ENCODE results near the gene SMIM24. TPM values are rescaled to one million over a fixed set of nuclear protein-coding genes. Genes with fewer than 3 reads are reported as not detected.

SMIM24 gene
- total and polyA plus RNA-seq, 2 experiments from 2014 or later = 0.22 to 0.63 TPM

- no peak for TF ChIP-seq CTCF (IDR thresholded peaks at IDR 0.05; ENCODE audit: low read depth, low read length)
- Histone ChIP-seq H3K4me3 (no peak overlapping the region), H3K36me3 (no peaks in the 10 kb centered on the region), H3K4me1 (ENCODE audit: low read depth) (peaks cover 32% of the 10 kb centered on the region), H3K27ac (no peak overlapping the region), H3K9me3 (ENCODE audit: low read depth) (no peaks in the 10 kb centered on the region), H3K27me3 (peaks cover 44% of the 10 kb centered on the region)
- DNase-seq (ENCODE audit: low read depth in 1 of 2, low spot score in 1 of 2) = no peak
Measured at GRCh38 chr19:3459965-3460582, 20.3 kb downstream of the SMIM24 start.

- no peaks in the 10 kb centered on the region for H3K9me3 ChIP-seq (ENCODE audit: low read depth)
- H3K27me3 ChIP-seq = peaks cover 39% of the 10 kb centered on the region
- H3K36me3 ChIP-seq = no peaks in the 10 kb centered on the region
- H3K4me3 ChIP-seq = no peak overlapping the region
- no peak for TF ChIP-seq CTCF (IDR thresholded peaks at IDR 0.05; ENCODE audit: low read depth, low read length)
- DNase-seq (ENCODE audit: low read depth in 1 of 2, low spot score in 1 of 2) = peak; percentile 60 to 96
- H3K27ac ChIP-seq = no peak overlapping the region
- peaks cover 32% of the 10 kb centered on the region for H3K4me1 ChIP-seq (ENCODE audit: low read depth)
Measured at GRCh38 chr19:3459089-3459881, 21.0 kb downstream of the SMIM24 start.

GRCh38 chr19:3458229-3459088, 21.9 kb downstream of the SMIM24 start:
- Histone ChIP-seq H3K36me3 (peaks cover 3% of the 10 kb centered on the region), H3K27me3 (peaks cover 30% of the 10 kb centered on the region), H3K4me1 (ENCODE audit: low read depth) (peaks cover 24% of the 10 kb centered on the region), H3K4me3 (no peak overlapping the region), H3K27ac (no peak overlapping the region), H3K9me3 (ENCODE audit: low read depth) (no peaks in the 10 kb centered on the region)
- no peak for TF ChIP-seq CTCF (IDR thresholded peaks at IDR 0.05; ENCODE audit: low read depth, low read length)
- DNase-seq (ENCODE audit: low read depth in 1 of 2, low spot score in 1 of 2) = peak in 1 of 2 donors; percentile 39

- H3K9me3 ChIP-seq (ENCODE audit: low read depth) = no peaks in the 10 kb centered on the region
- peaks cover 19% of the 10 kb centered on the region for H3K4me1 ChIP-seq (ENCODE audit: low read depth)
- no peak for TF ChIP-seq CTCF (IDR thresholded peaks at IDR 0.05; ENCODE audit: low read depth, low read length)
- DNase-seq (ENCODE audit: low read depth in 1 of 2, low spot score in 1 of 2) = peak in 1 of 2 donors; percentile 40
- H3K4me3 ChIP-seq = no peak overlapping the region
- peaks cover 5% of the 10 kb centered on the region for H3K36me3 ChIP-seq
- peaks cover 23% of the 10 kb centered on the region for H3K27me3 ChIP-seq
- H3K27ac ChIP-seq = no peak overlapping the region
Measured at GRCh38 chr19:3457528-3458228, 22.6 kb downstream of the SMIM24 start.
